MG63 (cell line): ENCODE results near the gene MARCHF7. TPM values are rescaled to one million over a fixed set of nuclear protein-coding genes. Genes with fewer than 3 reads are reported as not detected.
"Not testable (repeated sequence)": the region's sequence is repeated elsewhere in the genome, so short reads cannot be mapped to it uniquely, and the experiment has no call there.

Experiments used
- DNase-seq: peaks from one replicate; pipeline ENCODE4 v3.0.0-alpha.2; 2020
- H3K27me3 ChIP-seq: fragments of 250-450 bp; sonication (Bioruptor Pico); 2 replicates; pipeline ENCODE4 v1.5.1; 2020; ENCODE audit warnings: mild to moderate bottlenecking, moderate library complexity
- H3K36me3 ChIP-seq: fragments of 250-450 bp; sonication (Bioruptor Pico); 2 replicates; pipeline ENCODE4 v1.5.1; 2020; ENCODE audit warnings: mild to moderate bottlenecking, moderate library complexity
- H3K4me3 ChIP-seq: fragments of 250-450 bp; sonication (Bioruptor Pico); 2 replicates; pipeline ENCODE4 v1.5.1; 2020; ENCODE audit warnings: mild to moderate bottlenecking, moderate library complexity
- H3K9me3 ChIP-seq: fragments of 250-450 bp; sonication (Bioruptor Pico); 2 replicates; pipeline ENCODE4 v1.5.1; 2020; ENCODE audit warnings: mild to moderate bottlenecking, moderate library complexity
- total RNA-seq: library from RNA; depleted of rRNA; stranded (reverse); fragments of >200 nt; shearing (Covaris generic); gene quantifications from 2 replicates; pipeline ENCODE4 v1.2.3, GENCODE V29; 2014; ENCODE audit warnings: low replicate concordance; rRNA removed

MARCHF7 gene
- total RNA-seq, 1 experiment from 2014 or later = 105 TPM

GRCh38 chr2:159744363-159744762 lies 32.1 kb downstream of the MARCHF7 start:
- Histone ChIP-seq H3K9me3 (no peaks in the 10 kb centered on the region), H3K36me3 (peaks cover 92% of the 10 kb centered on the region), H3K27me3 (no peaks in the 10 kb centered on the region), H3K4me3 (no peak overlapping the region)
- no peak for DNase-seq

- H3K4me3 ChIP-seq, H3K9me3 ChIP-seq, DNase-seq, H3K27me3 ChIP-seq: not testable (repeated sequence)
- peaks cover 92% of the 10 kb centered on the region for H3K36me3 ChIP-seq
These were observed 32.9 kb downstream of the MARCHF7 start for GRCh38 chr2:159745237-159745636.

- DNase-seq = no peak
- Histone ChIP-seq H3K27me3 (no peaks in the 10 kb centered on the region), H3K9me3 (no peaks in the 10 kb centered on the region), H3K36me3 (peaks cover 94% of the 10 kb centered on the region), H3K4me3 (no peak overlapping the region)
These were observed 35.8 kb downstream of the MARCHF7 start for GRCh38 chr2:159748089-159748488.

- Histone ChIP-seq H3K36me3 (peaks cover 98% of the 10 kb centered on the region), H3K9me3 (no peaks in the 10 kb centered on the region), H3K4me3 (no peak overlapping the region), H3K27me3 (no peaks in the 10 kb centered on the region)
- no peak for DNase-seq
These were observed 38.6 kb downstream of the MARCHF7 start for GRCh38 chr2:159750873-159751272.

GRCh38 chr2:159753797-159754196 lies 41.5 kb downstream of the MARCHF7 start:
- DNase-seq = no peak

GRCh38 chr2:159755014-159755413 lies 42.7 kb downstream of the MARCHF7 start:
- Histone ChIP-seq H3K36me3 (peaks cover 98% of the 10 kb centered on the region), H3K27me3 (no peaks in the 10 kb centered on the region), H3K9me3 (no peaks in the 10 kb centered on the region), H3K4me3 (no peak overlapping the region)
- DNase-seq = no peak

More at GRCh38 chr2:159753797-159754196, 41.5 kb downstream of the MARCHF7 start:
- Histone ChIP-seq H3K36me3 (peaks cover 98% of the 10 kb centered on the region), H3K9me3 (no peaks in the 10 kb centered on the region), H3K27me3 (no peaks in the 10 kb centered on the region), H3K4me3 (no peak overlapping the region)

- DNase-seq = peak; percentile 11
- peaks cover 98% of the 10 kb centered on the region for H3K36me3 ChIP-seq
- H3K9me3 ChIP-seq = no peaks in the 10 kb centered on the region
- no peaks in the 10 kb centered on the region for H3K27me3 ChIP-seq
- H3K4me3 ChIP-seq = no peak overlapping the region
These were observed 43.5 kb downstream of the MARCHF7 start for GRCh38 chr2:159755788-159756187.

GRCh38 chr2:159758239-159758638 lies 45.9 kb downstream of the MARCHF7 start:
- peaks cover 96% of the 10 kb centered on the region for H3K36me3 ChIP-seq
- no peaks in the 10 kb centered on the region for H3K9me3 ChIP-seq
- no peak for DNase-seq

GRCh38 chr2:159758686-159759085 lies 46.4 kb downstream of the MARCHF7 start:
- no peaks in the 10 kb centered on the region for H3K27me3 ChIP-seq
- H3K9me3 ChIP-seq = no peaks in the 10 kb centered on the region
- no peak overlapping the region for H3K4me3 ChIP-seq
- H3K36me3 ChIP-seq = peaks cover 96% of the 10 kb centered on the region
- no peak for DNase-seq

More at GRCh38 chr2:159758239-159758638, 45.9 kb downstream of the MARCHF7 start:
- Histone ChIP-seq H3K27me3 (no peaks in the 10 kb centered on the region), H3K4me3 (no peak overlapping the region)

GRCh38 chr2:159759577-159759976 lies 47.3 kb downstream of the MARCHF7 start:
- H3K27me3 ChIP-seq = no peaks in the 10 kb centered on the region
- H3K4me3 ChIP-seq = no peak overlapping the region
- peaks cover 93% of the 10 kb centered on the region for H3K36me3 ChIP-seq
- no peak for DNase-seq
- no peaks in the 10 kb centered on the region for H3K9me3 ChIP-seq

- no peaks in the 10 kb centered on the region for H3K9me3 ChIP-seq
- DNase-seq = no peak
- H3K27me3 ChIP-seq = no peaks in the 10 kb centered on the region
- no peak overlapping the region for H3K4me3 ChIP-seq
- H3K36me3 ChIP-seq = peaks cover 91% of the 10 kb centered on the region
These were observed 48.0 kb downstream of the MARCHF7 start for GRCh38 chr2:159760326-159760725.

GRCh38 chr2:159762075-159762474 lies 49.8 kb downstream of the MARCHF7 start:
- no peaks in the 10 kb centered on the region for H3K27me3 ChIP-seq
- H3K4me3 ChIP-seq = no peak overlapping the region
- no peak for DNase-seq
- no peaks in the 10 kb centered on the region for H3K9me3 ChIP-seq
- peaks cover 93% of the 10 kb centered on the region for H3K36me3 ChIP-seq

Other genes with a start within 250 kb of the MARCHF7 start
- gene BAZ2B, start 96.0 kb upstream of the MARCHF7 start, total RNA-seq = 2.1 and 12.2 TPM in 2 replicates
- gene CD302, start 85.7 kb downstream of the MARCHF7 start, total RNA-seq = 4.4 and 8.9 TPM in 2 replicates
- 0.07 TPM in 1 of 2 replicates, not detected in the other for gene LY75, start 192.2 kb downstream of the MARCHF7 start, total RNA-seq